HL-60 (cell line): ENCODE measurements around the gene TCF15.

Experiments
- GABPA ChIP-seq: IDR thresholded peaks from 2 replicates; pipeline ENCODE4 v1.6.1; 2012; ENCODE audit warnings: low read depth
- POLR2AphosphoS5 ChIP-seq: IDR thresholded peaks from 2 replicates; pipeline ENCODE4 v1.6.1; 2012; ENCODE audit warnings: low read depth
- SPI1 ChIP-seq: IDR thresholded peaks from 2 replicates; pipeline ENCODE4 v1.6.1; 2012; ENCODE audit warnings: low read depth, mild to moderate bottlenecking, borderline replicate concordance
- TF ChIP-seq, protein P1 (sequence below): IDR thresholded peaks from 2 replicates; pipeline ENCODE4 v1.6.1; 2012; ENCODE audit warnings: low read depth; ENCODE audit not compliant: insufficient replicate concordance
- TF ChIP-seq, protein P2 (sequence below): IDR thresholded peaks from one replicate; pipeline ENCODE4 v1.5.1; 2011; ENCODE audit warnings: low read length, control low read depth, inconsistent platforms; ENCODE audit not compliant: insufficient read depth

DNA sequence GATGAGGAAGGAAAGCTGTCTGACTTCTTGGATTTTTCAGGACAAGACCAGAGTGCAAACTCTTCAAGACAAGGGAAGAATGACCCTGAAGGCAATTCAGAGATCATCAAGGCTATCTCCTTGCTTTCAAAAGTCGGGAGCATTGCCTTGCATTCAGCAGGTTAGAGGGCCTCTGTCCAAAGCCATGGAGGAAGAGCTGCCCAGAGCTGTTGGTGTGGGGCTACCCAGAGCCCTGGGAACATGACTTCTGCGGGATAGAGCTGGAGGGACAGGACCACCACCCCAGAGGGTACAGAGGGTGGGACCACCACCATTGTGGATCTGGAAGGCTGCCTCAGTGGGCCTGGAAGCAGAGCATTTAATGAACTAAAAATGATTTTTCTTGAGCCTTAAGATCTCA lies 48.1 kb upstream of the TCF15 start:
- no peak for TF ChIP-seq GABPA
- TF ChIP-seq, protein P1, sequence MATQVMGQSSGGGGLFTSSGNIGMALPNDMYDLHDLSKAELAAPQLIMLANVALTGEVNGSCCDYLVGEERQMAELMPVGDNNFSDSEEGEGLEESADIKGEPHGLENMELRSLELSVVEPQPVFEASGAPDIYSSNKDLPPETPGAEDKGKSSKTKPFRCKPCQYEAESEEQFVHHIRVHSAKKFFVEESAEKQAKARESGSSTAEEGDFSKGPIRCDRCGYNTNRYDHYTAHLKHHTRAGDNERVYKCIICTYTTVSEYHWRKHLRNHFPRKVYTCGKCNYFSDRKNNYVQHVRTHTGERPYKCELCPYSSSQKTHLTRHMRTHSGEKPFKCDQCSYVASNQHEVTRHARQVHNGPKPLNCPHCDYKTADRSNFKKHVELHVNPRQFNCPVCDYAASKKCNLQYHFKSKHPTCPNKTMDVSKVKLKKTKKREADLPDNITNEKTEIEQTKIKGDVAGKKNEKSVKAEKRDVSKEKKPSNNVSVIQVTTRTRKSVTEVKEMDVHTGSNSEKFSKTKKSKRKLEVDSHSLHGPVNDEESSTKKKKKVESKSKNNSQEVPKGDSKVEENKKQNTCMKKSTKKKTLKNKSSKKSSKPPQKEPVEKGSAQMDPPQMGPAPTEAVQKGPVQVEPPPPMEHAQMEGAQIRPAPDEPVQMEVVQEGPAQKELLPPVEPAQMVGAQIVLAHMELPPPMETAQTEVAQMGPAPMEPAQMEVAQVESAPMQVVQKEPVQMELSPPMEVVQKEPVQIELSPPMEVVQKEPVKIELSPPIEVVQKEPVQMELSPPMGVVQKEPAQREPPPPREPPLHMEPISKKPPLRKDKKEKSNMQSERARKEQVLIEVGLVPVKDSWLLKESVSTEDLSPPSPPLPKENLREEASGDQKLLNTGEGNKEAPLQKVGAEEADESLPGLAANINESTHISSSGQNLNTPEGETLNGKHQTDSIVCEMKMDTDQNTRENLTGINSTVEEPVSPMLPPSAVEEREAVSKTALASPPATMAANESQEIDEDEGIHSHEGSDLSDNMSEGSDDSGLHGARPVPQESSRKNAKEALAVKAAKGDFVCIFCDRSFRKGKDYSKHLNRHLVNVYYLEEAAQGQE = no peak
- TF ChIP-seq, protein P2, sequence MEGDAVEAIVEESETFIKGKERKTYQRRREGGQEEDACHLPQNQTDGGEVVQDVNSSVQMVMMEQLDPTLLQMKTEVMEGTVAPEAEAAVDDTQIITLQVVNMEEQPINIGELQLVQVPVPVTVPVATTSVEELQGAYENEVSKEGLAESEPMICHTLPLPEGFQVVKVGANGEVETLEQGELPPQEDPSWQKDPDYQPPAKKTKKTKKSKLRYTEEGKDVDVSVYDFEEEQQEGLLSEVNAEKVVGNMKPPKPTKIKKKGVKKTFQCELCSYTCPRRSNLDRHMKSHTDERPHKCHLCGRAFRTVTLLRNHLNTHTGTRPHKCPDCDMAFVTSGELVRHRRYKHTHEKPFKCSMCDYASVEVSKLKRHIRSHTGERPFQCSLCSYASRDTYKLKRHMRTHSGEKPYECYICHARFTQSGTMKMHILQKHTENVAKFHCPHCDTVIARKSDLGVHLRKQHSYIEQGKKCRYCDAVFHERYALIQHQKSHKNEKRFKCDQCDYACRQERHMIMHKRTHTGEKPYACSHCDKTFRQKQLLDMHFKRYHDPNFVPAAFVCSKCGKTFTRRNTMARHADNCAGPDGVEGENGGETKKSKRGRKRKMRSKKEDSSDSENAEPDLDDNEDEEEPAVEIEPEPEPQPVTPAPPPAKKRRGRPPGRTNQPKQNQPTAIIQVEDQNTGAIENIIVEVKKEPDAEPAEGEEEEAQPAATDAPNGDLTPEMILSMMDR = no peak
- no peak for TF ChIP-seq POLR2AphosphoS5
- no peak for TF ChIP-seq SPI1
